T-cell (primary cell): ENCODE results near the gene MRPS33. TPM values are rescaled to one million over a fixed set of nuclear protein-coding genes. Genes with fewer than 3 reads are reported as not detected.
A peak's percentile ranks its signal among the peaks of the same experiment; 100 is the strongest.

Experiments
- ATAC-seq, 4 experiments: fragments of 200-7000 bp in 3 of 4; fragments of 150-1000 bp in 1 of 4; cut with Tn5 transposase; replicated peaks in 1 of 4; 1 replicate in 3 of 4; 2 replicates in 1 of 4; pipeline ENCODE4 v1.10.0; 2021; ENCODE audit warnings: moderate library complexity in 3 of 4, mild to moderate bottlenecking in 2 of 4, moderate number of reproducible peaks in 1 of 4
- CTCF ChIA-PET, 2 donors: fragments of 300-600 bp; sonication (Branson Sonifier 250); formaldehyde crosslinking; loops; one replicate each; lab custom pipeline; 2022; ENCODE audit warnings: antibody characterized with exemption in 2 of 2; lab: Charles Lee
- POLR2A ChIA-PET, 2 donors: fragments of 300-600 bp; sonication (Branson Sonifier 250); formaldehyde crosslinking; loops; one replicate each; lab custom pipeline; 2022; ENCODE audit warnings: antibody characterized with exemption in 2 of 2; lab: Charles Lee
- DNase-seq, 35 experiments: peaks; one replicate each; pipeline versions ENCODE4 v3.0.0 to v3.0.0-alpha.2; 2013 to 2023
- H3K27ac ChIP-seq: one replicate; pipeline ENCODE4 v1.5.1; 2013; ENCODE audit warnings: low read length
- H3K27me3 ChIP-seq, 2 experiments: replicated peaks in 1 of 2; 1 replicate in 1 of 2; 2 replicates in 1 of 2; pipeline versions ENCODE4 v1.6.1 to v1.7.0; 2013; ENCODE audit warnings: low read length in 1 of 2, mixed read lengths in 1 of 2; ENCODE audit not compliant: control insufficient read depth in 2 of 2, insufficient read depth in 2 of 2; ENCODE audit errors: extremely low read depth in 1 of 2
- H3K36me3 ChIP-seq, 2 donors: 1 replicate in 1 of 2; 2 replicates in 1 of 2; pipeline versions ENCODE4 v1.6.1 to v1.7.0; 2013; ENCODE audit warnings: low read length in 1 of 2; ENCODE audit not compliant: control insufficient read depth in 2 of 2, insufficient read depth in 1 of 2; ENCODE audit errors: extremely low read depth in 1 of 2
- H3K4me1 ChIP-seq, 2 experiments: 1 replicate in 1 of 2; 2 replicates in 1 of 2; pipeline versions ENCODE4 v1.6.1 to v1.7.0; 2013; ENCODE audit warnings: low read length in 2 of 2, mixed read lengths in 1 of 2; ENCODE audit not compliant: insufficient read depth in 2 of 2, control insufficient read depth in 1 of 2; ENCODE audit errors: extremely low read depth in 1 of 2
- H3K4me3 ChIP-seq, 2 donors: 1 replicate in 1 of 2; 2 replicates in 1 of 2; pipeline versions ENCODE4 v1.5.1 to v1.7.0; 2013; ENCODE audit warnings: mild to moderate bottlenecking in 2 of 2, low read length in 1 of 2, moderate library complexity in 1 of 2; ENCODE audit not compliant: control insufficient read depth in 1 of 2; ENCODE audit errors: extremely low read depth in 1 of 2
- H3K9me3 ChIP-seq: 2 replicates; pipeline ENCODE4 v1.7.0; 2013
- H3K27ac Mint-ChIP-seq, 2 donors: one replicate each; pipeline ENCODE4 v1.8.0; 2020 to 2021; ENCODE audit warnings: mild to moderate bottlenecking in 2 of 2, mixed read lengths in 2 of 2
- H3K27me3 Mint-ChIP-seq, 2 donors: one replicate each; pipeline ENCODE4 v1.8.0; 2021 to 2022; ENCODE audit warnings: mixed read lengths in 2 of 2
- H3K36me3 Mint-ChIP-seq: one replicate; pipeline ENCODE4 v1.8.0; 2021; ENCODE audit warnings: mixed read lengths
- H3K4me1 Mint-ChIP-seq, 3 donors: one replicate each; pipeline ENCODE4 v1.8.0; 2020 to 2022; ENCODE audit warnings: mixed read lengths in 3 of 3, mild to moderate bottlenecking in 1 of 3
- H3K4me3 Mint-ChIP-seq, 3 donors: one replicate each; pipeline ENCODE4 v1.8.0; 2020 to 2022; ENCODE audit warnings: mild to moderate bottlenecking in 3 of 3, mixed read lengths in 3 of 3, moderate library complexity in 3 of 3
- H3K9me3 Mint-ChIP-seq, 3 donors: one replicate each; pipeline ENCODE4 v1.8.0; 2020 to 2022; ENCODE audit warnings: mixed read lengths in 3 of 3
- WGBS: methylation state at CpG from one replicate; pipeline ENCODE4 v1.1.5; 2013; ENCODE audit warnings: missing lambda C conversion rate; ENCODE audit not compliant: insufficient coverage; 5-methylcytosine and 5-hydroxymethylcytosine counted together
- total RNA-seq, 35 experiments: library from RNA in 6 of 35; stranded (reverse) in 6 of 35; fragments of 120-200 nt in 1 of 35; gene quantifications; one replicate each; pipeline versions ENCODE4 v1.2.1 to v1.2.4 and lab custom pipeline; 2013 to 2026

Gene MRPS33
- total RNA-seq, 5 donors from 2014 or later (not counting 1 experiment from before 2014, with no cell fraction given): 24.2 to 45.5 (median 38.6) TPM

GRCh38 chr7:140989068-140989467 is 25.7 kb downstream of the MRPS33 start:
- Mint-ChIP-seq H3K27ac (no peak overlapping the region), H3K36me3 (peaks cover 3% of the 10 kb centered on the region)
- POLR2A ChIA-PET: interaction anchor here in 1 of 2 donors (0.5 kb wide), 3 partner anchors 53 to 637 kb away, joined by 3 to 4 read pairs (median 3); no protein-coding TSS in a partner anchor

GRCh38 chr7:140983802-140984201 is 30.9 kb downstream of the MRPS33 start:
- peaks cover 0 to 7% of the 10 kb centered on the region in 2 experiments for H3K27me3 ChIP-seq
- Mint-ChIP-seq H3K27me3 (peaks cover 6 to 9% of the 10 kb centered on the region in 2 donors), H3K27ac (no peak overlapping the region), H3K9me3 (peaks cover 0 to 5% (median 4%) of the 10 kb centered on the region in 3 donors), H3K4me1 (no peaks in the 10 kb centered on the region), H3K36me3 (peaks cover 3% of the 10 kb centered on the region), H3K4me3 (no peak overlapping the region)
- H3K4me3 ChIP-seq: peak overlapping the region in 1 of 2 donors; percentile 27
- H3K36me3 ChIP-seq: no peaks in the 10 kb centered on the region
- DNase-seq: peak in 1 of 35 experiments; percentile 25
- POLR2A ChIA-PET: no interaction called here
- WGBS: no CpG with 5 or more reads among the region's 4 CpGs
- no peaks in the 10 kb centered on the region for H3K9me3 ChIP-seq
- ATAC-seq: no peak
- H3K27ac ChIP-seq: no peak overlapping the region
- CTCF ChIA-PET: interaction anchor here (0.6 to 1.4 kb wide), 4 partner anchors 110 to 200 kb away, joined by 3 to 7 read pairs (median 5); no protein-coding TSS in a partner anchor
- no peaks in the 10 kb centered on the region for H3K4me1 ChIP-seq

More at GRCh38 chr7:140989068-140989467, 25.7 kb downstream of the MRPS33 start:
- ATAC-seq (no peak), DNase-seq (no peak)
- Histone ChIP-seq H3K27me3 (peaks cover 0 to 2% of the 10 kb centered on the region in 2 experiments), H3K4me1 (no peaks in the 10 kb centered on the region), H3K9me3 (no peaks in the 10 kb centered on the region), H3K36me3 (no peaks in the 10 kb centered on the region), H3K27ac (no peak overlapping the region), H3K4me3 (no peak overlapping the region)
- H3K9me3 Mint-ChIP-seq: peaks cover 0 to 5% (median 4%) of the 10 kb centered on the region in 3 donors
- H3K27me3 Mint-ChIP-seq: peaks cover 4 to 9% of the 10 kb centered on the region in 2 donors
- H3K4me1 Mint-ChIP-seq: no peaks in the 10 kb centered on the region
- H3K4me3 Mint-ChIP-seq: no peak overlapping the region
- CTCF ChIA-PET: no interaction called here

- H3K4me1 Mint-ChIP-seq: no peaks in the 10 kb centered on the region
- DNase-seq (peak in 1 of 35 experiments; percentile 4), ATAC-seq (no peak)
- CTCF ChIA-PET: interaction anchor here in 1 of 2 donors (0.8 to 1.1 kb wide), 2 partner anchors 13 to 171 kb away, joined by 4 read pairs; no protein-coding TSS in a partner anchor
- no peak overlapping the region for H3K27ac Mint-ChIP-seq
- Histone ChIP-seq H3K4me1 (no peaks in the 10 kb centered on the region), H3K9me3 (no peaks in the 10 kb centered on the region), H3K36me3 (no peaks in the 10 kb centered on the region), H3K27ac (no peak overlapping the region), H3K4me3 (no peak overlapping the region), H3K27me3 (peaks cover 0 to 7% of the 10 kb centered on the region in 2 experiments)
- H3K4me3 Mint-ChIP-seq: no peak overlapping the region
- H3K27me3 Mint-ChIP-seq: peaks cover 6 to 9% of the 10 kb centered on the region in 2 donors
- WGBS: no CpG with 5 or more reads among the region's 2 CpGs
- POLR2A ChIA-PET: interaction anchor here in 1 of 2 donors (0.6 kb wide), 1 partner anchor 109 kb away, joined by 3 read pairs; no protein-coding TSS in a partner anchor
- peaks cover 0 to 5% (median 4%) of the 10 kb centered on the region in 3 donors for H3K9me3 Mint-ChIP-seq
- peaks cover 3% of the 10 kb centered on the region for H3K36me3 Mint-ChIP-seq
Observed at GRCh38 chr7:140982508-140982907, 32.2 kb downstream of the MRPS33 start.

GRCh38 chr7:140981951-140982350 is 32.8 kb downstream of the MRPS33 start:
- ATAC-seq (no peak), DNase-seq (no peak)
- Mint-ChIP-seq H3K9me3 (peaks cover 0 to 5% (median 4%) of the 10 kb centered on the region in 3 donors), H3K27ac (no peak overlapping the region), H3K36me3 (peaks cover 3% of the 10 kb centered on the region), H3K27me3 (peaks cover 6 to 9% of the 10 kb centered on the region in 2 donors), H3K4me1 (no peaks in the 10 kb centered on the region), H3K4me3 (no peak overlapping the region)
- no peaks in the 10 kb centered on the region for H3K36me3 ChIP-seq
- H3K27me3 ChIP-seq: peaks cover 0 to 7% of the 10 kb centered on the region in 2 experiments
- 0% methylated on average over 1 of the region's 2 CpGs for WGBS
- H3K4me1 ChIP-seq: no peaks in the 10 kb centered on the region
- H3K27ac ChIP-seq: no peak overlapping the region
- ChIA-PET POLR2A (no interaction called here), CTCF (interaction anchor here in 1 of 2 donors (0.8 to 1.1 kb wide), 2 partner anchors 12 to 170 kb away, joined by 4 read pairs; no protein-coding TSS in a partner anchor)
- H3K4me3 ChIP-seq: no peak overlapping the region
- H3K9me3 ChIP-seq: no peaks in the 10 kb centered on the region

GRCh38 chr7:140977741-140978140 is 37.0 kb downstream of the MRPS33 start:
- DNase-seq: no peak
- H3K4me3 ChIP-seq: no peak overlapping the region
- H3K27ac Mint-ChIP-seq: no peak overlapping the region
- H3K4me3 Mint-ChIP-seq: no peak overlapping the region
- H3K27me3 Mint-ChIP-seq: peaks cover 4 to 6% of the 10 kb centered on the region in 2 donors
- ChIA-PET CTCF (no interaction called here), POLR2A (no interaction called here)
- H3K27me3 ChIP-seq: no peaks in the 10 kb centered on the region
- H3K36me3 ChIP-seq: no peaks in the 10 kb centered on the region
- no peaks in the 10 kb centered on the region for H3K4me1 Mint-ChIP-seq
- WGBS: no CpG with 5 or more reads among the region's 1 CpG
- H3K36me3 Mint-ChIP-seq: no peaks in the 10 kb centered on the region
- H3K4me1 ChIP-seq: no peaks in the 10 kb centered on the region
- ATAC-seq: no peak
- H3K9me3 ChIP-seq: no peaks in the 10 kb centered on the region
- no peaks in the 10 kb centered on the region for H3K9me3 Mint-ChIP-seq
- no peak overlapping the region for H3K27ac ChIP-seq

- no peak for DNase-seq
- Mint-ChIP-seq H3K9me3 (no peaks in the 10 kb centered on the region), H3K27ac (no peak overlapping the region), H3K4me3 (no peak overlapping the region), H3K27me3 (peaks cover 0 to 10% of the 10 kb centered on the region in 2 donors), H3K4me1 (no peaks in the 10 kb centered on the region), H3K36me3 (no peaks in the 10 kb centered on the region)
- H3K27me3 ChIP-seq: no peaks in the 10 kb centered on the region
- no peaks in the 10 kb centered on the region for H3K36me3 ChIP-seq
- POLR2A ChIA-PET: no interaction called here
- 85% methylated on average over 3 of the region's 9 CpGs for WGBS
- H3K4me1 ChIP-seq: no peaks in the 10 kb centered on the region
- H3K27ac ChIP-seq: no peak overlapping the region
- no peaks in the 10 kb centered on the region for H3K9me3 ChIP-seq
- CTCF ChIA-PET: no interaction called here
- no peak overlapping the region for H3K4me3 ChIP-seq
- no peak for ATAC-seq
Observed at GRCh38 chr7:140972876-140973829, 41.6 kb downstream of the MRPS33 start.
